GM12891 (cell line): ENCODE data around the gene TTC7B.

Experiments
- POLR2A ChIP-seq: IDR thresholded peaks from 2 replicates; pipeline ENCODE4 v1.6.1; 2011; ENCODE audit warnings: low read depth, low read length, control low read depth
- POLR2AphosphoS5 ChIP-seq: IDR thresholded peaks from 2 replicates; pipeline ENCODE4 v1.6.1; 2011; ENCODE audit warnings: low read depth, low read length, control low read depth
- TAF1 ChIP-seq: IDR thresholded peaks from 2 replicates; pipeline ENCODE4 v1.6.1; 2011; ENCODE audit warnings: low read depth, low read length, control low read depth

- TF ChIP-seq POLR2A (no peak), POLR2AphosphoS5 (no peak), TAF1 (no peak)
Measured at GRCh38 chr14:90700933-90701776, 115.1 kb downstream of the TTC7B start.
